Measurements from ENCODE around the gene CNOT6L. TPM values are rescaled to one million over a fixed set of nuclear protein-coding genes. Genes with fewer than 3 reads are reported as not detected.
A peak's percentile ranks its signal among the peaks of the same experiment; 100 is the strongest.

Gene CNOT6L
- total and polyA plus RNA-seq, 7 experiments from 2014 or later: 50.5 to 212 (median 142) TPM

DNA sequence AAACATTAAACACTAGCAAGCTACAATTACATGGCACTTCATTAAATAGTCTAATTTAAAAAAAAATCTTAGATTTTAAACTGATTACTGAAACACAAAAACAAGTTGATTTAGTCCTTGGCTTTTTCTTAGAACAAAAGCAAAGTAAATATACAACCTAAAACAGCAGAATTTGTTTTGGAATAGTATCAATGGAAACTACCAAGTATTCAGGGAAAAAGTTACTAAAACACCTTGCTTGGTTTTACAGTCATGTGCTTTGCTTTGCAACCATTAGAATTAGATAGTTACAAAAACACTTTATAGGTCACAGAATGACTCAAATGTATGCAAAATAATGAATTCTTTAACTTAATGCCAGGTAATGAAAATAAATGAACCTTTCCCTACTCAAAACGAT is 105.3 kb downstream of the CNOT6L start:
- intact Hi-C loops (cut with micrococcal nuclease): loop anchor here in 1 of 2 donors (5.0 kb wide), 1 partner anchor 38 kb away; no protein-coding TSS in a partner anchor
- Mint-ChIP-seq H3K36me3 (peaks cover 12 to 38% (median 27%) of the 10 kb centered on the region in 5 donors), H3K27ac (peak overlapping the region in 1 of 9 donors; percentile 48), H3K4me3 (no peak overlapping the region), H3K9me3 (peaks cover 0 to 4% (median 0%) of the 10 kb centered on the region in 11 donors), H3K4me1 (peaks cover 5 to 35% (median 12%) of the 10 kb centered on the region in 7 donors), H3K27me3 (no peaks in the 10 kb centered on the region)
- H3K4me3 ChIP-seq (ENCODE audit: low read length): no peak overlapping the region
- DNase-seq (no peak), ATAC-seq (no peak)
- POLR2A ChIA-PET: no interaction called here
- CTCF ChIA-PET: no interaction called here
- no peaks in the 10 kb centered on the region for H3K27me3 ChIP-seq (ENCODE audit: control insufficient read depth in 2 of 2, insufficient read depth in 2 of 2, low read length in 2 of 2)
- H3K9me3 ChIP-seq (ENCODE audit: control insufficient read depth in 2 of 3, low read length in 3 of 3): no peaks in the 10 kb centered on the region
- peaks cover 0 to 8% (median 0%) of the 10 kb centered on the region in 3 experiments for H3K36me3 ChIP-seq (ENCODE audit: control insufficient read depth in 2 of 3, insufficient read depth in 3 of 3, low read length in 3 of 3)
- no peaks in the 10 kb centered on the region for H3K4me1 ChIP-seq (ENCODE audit: control insufficient read depth in 2 of 2, insufficient read depth in 2 of 2, low read length in 2 of 2)
- H3K27ac ChIP-seq (ENCODE audit: low read depth, low read length): no peak overlapping the region

- no peak overlapping the region for H3K27ac ChIP-seq (ENCODE audit: low read depth, low read length)
- no peak overlapping the region for H3K4me3 ChIP-seq (ENCODE audit: low read length)
- peaks cover 0 to 4% (median 0%) of the 10 kb centered on the region in 11 donors for H3K9me3 Mint-ChIP-seq
- no peaks in the 10 kb centered on the region for H3K27me3 Mint-ChIP-seq
- H3K27ac Mint-ChIP-seq: peak overlapping the region in 3 of 9 donors; percentile 4 to 42 (median 13)
- CTCF ChIA-PET: no interaction called here
- intact Hi-C loops (cut with micrococcal nuclease): loop anchor here in 1 of 2 donors (5.0 kb wide), 1 partner anchor 40 kb away; no protein-coding TSS in a partner anchor
- DNase-seq (no peak), ATAC-seq (no peak)
- H3K36me3 Mint-ChIP-seq: peaks cover 12 to 38% (median 27%) of the 10 kb centered on the region in 5 donors
- H3K4me1 Mint-ChIP-seq: peaks cover 5 to 34% (median 14%) of the 10 kb centered on the region in 7 donors
- no peaks in the 10 kb centered on the region for H3K9me3 ChIP-seq (ENCODE audit: control insufficient read depth in 2 of 3, low read length in 3 of 3)
- H3K27me3 ChIP-seq (ENCODE audit: control insufficient read depth in 2 of 2, insufficient read depth in 2 of 2, low read length in 2 of 2): no peaks in the 10 kb centered on the region
- H3K4me1 ChIP-seq (ENCODE audit: control insufficient read depth in 2 of 2, insufficient read depth in 2 of 2, low read length in 2 of 2): no peaks in the 10 kb centered on the region
- POLR2A ChIA-PET: no interaction called here
- peaks cover 0 to 8% (median 0%) of the 10 kb centered on the region in 3 experiments for H3K36me3 ChIP-seq (ENCODE audit: control insufficient read depth in 2 of 3, insufficient read depth in 3 of 3, low read length in 3 of 3)
- H3K4me3 Mint-ChIP-seq: no peak overlapping the region
Measured at GRCh38 chr4:77712675-77713074, 106.5 kb downstream of the CNOT6L start.

GRCh38 chr4:77711469-77711868 is 107.7 kb downstream of the CNOT6L start:
- peaks cover 0 to under 1% (median 0%) of the 10 kb centered on the region in 3 experiments for H3K36me3 ChIP-seq (ENCODE audit: control insufficient read depth in 2 of 3, insufficient read depth in 3 of 3, low read length in 3 of 3)
- H3K27ac ChIP-seq (ENCODE audit: low read depth, low read length): no peak overlapping the region
- intact Hi-C loops (cut with micrococcal nuclease): loop anchor here in 1 of 2 donors (5.0 kb wide), 1 partner anchor 41 kb away; no protein-coding TSS in a partner anchor
- Mint-ChIP-seq H3K27ac (peak overlapping the region in 5 of 9 donors; percentile 1 to 59 (median 28)), H3K36me3 (peaks cover 12 to 38% (median 27%) of the 10 kb centered on the region in 5 donors), H3K9me3 (peaks cover 0 to 4% (median 0%) of the 10 kb centered on the region in 11 donors), H3K4me3 (no peak overlapping the region), H3K4me1 (peaks cover 3 to 25% (median 10%) of the 10 kb centered on the region in 7 donors), H3K27me3 (no peaks in the 10 kb centered on the region)
- ChIA-PET POLR2A (interaction anchor here (0.6 kb wide), 1 partner anchor 139 kb away, joined by 3 read pairs; no protein-coding TSS in a partner anchor), CTCF (no interaction called here)
- H3K9me3 ChIP-seq (ENCODE audit: control insufficient read depth in 2 of 3, low read length in 3 of 3): no peaks in the 10 kb centered on the region
- DNase-seq: no peak
- no peaks in the 10 kb centered on the region for H3K27me3 ChIP-seq (ENCODE audit: control insufficient read depth in 2 of 2, insufficient read depth in 2 of 2, low read length in 2 of 2)
- no peaks in the 10 kb centered on the region for H3K4me1 ChIP-seq (ENCODE audit: control insufficient read depth in 2 of 2, insufficient read depth in 2 of 2, low read length in 2 of 2)
- H3K4me3 ChIP-seq (ENCODE audit: low read length): no peak overlapping the region
- ATAC-seq: no peak

- peaks cover 0 to 17% (median 4%) of the 10 kb centered on the region in 7 donors for H3K4me1 Mint-ChIP-seq
- H3K9me3 Mint-ChIP-seq: peaks cover 0 to 4% (median 0%) of the 10 kb centered on the region in 11 donors
- no peak overlapping the region for H3K4me3 ChIP-seq (ENCODE audit: low read length)
- POLR2A ChIA-PET: interaction anchor here (0.6 kb wide), 1 partner anchor 139 kb away, joined by 3 read pairs; no protein-coding TSS in a partner anchor
- ATAC-seq: no peak
- CTCF ChIA-PET: no interaction called here
- H3K36me3 Mint-ChIP-seq: peaks cover 12 to 36% (median 27%) of the 10 kb centered on the region in 5 donors
- H3K9me3 ChIP-seq (ENCODE audit: control insufficient read depth in 2 of 3, low read length in 3 of 3): no peaks in the 10 kb centered on the region
- intact Hi-C loops (cut with micrococcal nuclease): loop anchor here in 1 of 2 donors (5.0 kb wide), 1 partner anchor 42 kb away; no protein-coding TSS in a partner anchor
- H3K27me3 Mint-ChIP-seq: no peaks in the 10 kb centered on the region
- H3K27me3 ChIP-seq (ENCODE audit: control insufficient read depth in 2 of 2, insufficient read depth in 2 of 2, low read length in 2 of 2): no peaks in the 10 kb centered on the region
- H3K27ac ChIP-seq (ENCODE audit: low read depth, low read length): no peak overlapping the region
- H3K4me3 Mint-ChIP-seq: no peak overlapping the region
- H3K27ac Mint-ChIP-seq: peak overlapping the region in 6 of 9 donors; percentile 6 to 76 (median 46)
- no peaks in the 10 kb centered on the region for H3K36me3 ChIP-seq (ENCODE audit: control insufficient read depth in 2 of 3, insufficient read depth in 3 of 3, low read length in 3 of 3)
- no peak for DNase-seq
- H3K4me1 ChIP-seq (ENCODE audit: control insufficient read depth in 2 of 2, insufficient read depth in 2 of 2, low read length in 2 of 2): no peaks in the 10 kb centered on the region
Measured at GRCh38 chr4:77710684-77711083, 108.5 kb downstream of the CNOT6L start.

- Mint-ChIP-seq H3K4me1 (peaks cover 0 to 13% (median 4%) of the 10 kb centered on the region in 7 donors), H3K4me3 (no peak overlapping the region), H3K27ac (peak overlapping the region in 1 of 9 donors; percentile 6), H3K36me3 (peaks cover 12 to 34% (median 27%) of the 10 kb centered on the region in 5 donors), H3K27me3 (peaks cover 0 to 2% (median 0%) of the 10 kb centered on the region in 5 donors), H3K9me3 (peaks cover 0 to 4% (median 0%) of the 10 kb centered on the region in 11 donors)
- Histone ChIP-seq H3K4me1 (ENCODE audit: control insufficient read depth in 2 of 2, insufficient read depth in 2 of 2, low read length in 2 of 2) (no peaks in the 10 kb centered on the region), H3K36me3 (ENCODE audit: control insufficient read depth in 2 of 3, insufficient read depth in 3 of 3, low read length in 3 of 3) (no peaks in the 10 kb centered on the region), H3K9me3 (ENCODE audit: control insufficient read depth in 2 of 3, low read length in 3 of 3) (no peaks in the 10 kb centered on the region), H3K27ac (ENCODE audit: low read depth, low read length) (no peak overlapping the region), H3K4me3 (ENCODE audit: low read length) (no peak overlapping the region), H3K27me3 (ENCODE audit: control insufficient read depth in 2 of 2, insufficient read depth in 2 of 2, low read length in 2 of 2) (no peaks in the 10 kb centered on the region)
- CTCF ChIA-PET: no interaction called here
- intact Hi-C loops (cut with micrococcal nuclease): loop anchor here in 1 of 2 donors (5.0 kb wide), 1 partner anchor 42 kb away; no protein-coding TSS in a partner anchor
- ATAC-seq: no peak
- no peak for DNase-seq
- POLR2A ChIA-PET: no interaction called here
Measured at GRCh38 chr4:77710059-77710458, 109.1 kb downstream of the CNOT6L start.

DNA sequence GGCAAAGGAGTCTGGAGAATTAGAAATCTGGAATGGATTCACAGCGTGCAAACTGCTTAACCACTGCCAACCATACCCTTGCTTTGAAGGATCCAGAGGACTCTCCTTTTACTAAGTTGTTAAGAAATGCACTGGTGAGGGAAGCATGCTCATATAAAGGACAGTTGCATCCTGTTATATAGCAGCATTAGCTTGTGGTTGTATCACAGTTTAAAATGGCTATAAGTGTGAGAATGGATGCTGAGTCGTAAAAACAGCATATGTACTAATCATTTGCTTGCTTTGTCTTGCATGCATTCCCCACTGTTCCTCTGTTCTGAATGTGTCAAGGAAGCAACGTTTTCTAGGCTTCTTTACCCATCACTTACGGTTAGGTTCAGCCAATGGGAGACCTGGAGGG is 112.5 kb downstream of the CNOT6L start:
- no peaks in the 10 kb centered on the region for H3K9me3 ChIP-seq (ENCODE audit: control insufficient read depth in 2 of 3, low read length in 3 of 3)
- CTCF ChIA-PET: no interaction called here
- no peaks in the 10 kb centered on the region for H3K4me1 ChIP-seq (ENCODE audit: control insufficient read depth in 2 of 2, insufficient read depth in 2 of 2, low read length in 2 of 2)
- H3K27me3 Mint-ChIP-seq: peaks cover 0 to 15% (median 0%) of the 10 kb centered on the region in 5 donors
- H3K4me1 Mint-ChIP-seq: peaks cover 0 to 7% (median 0%) of the 10 kb centered on the region in 7 donors
- intact Hi-C loops (cut with micrococcal nuclease): no loop called here
- peak overlapping the region in 1 of 9 donors; percentile 8 for H3K27ac Mint-ChIP-seq
- no peaks in the 10 kb centered on the region for H3K36me3 ChIP-seq (ENCODE audit: control insufficient read depth in 2 of 3, insufficient read depth in 3 of 3, low read length in 3 of 3)
- no peak for ATAC-seq
- POLR2A ChIA-PET: no interaction called here
- H3K4me3 ChIP-seq (ENCODE audit: low read length): no peak overlapping the region
- no peak overlapping the region for H3K4me3 Mint-ChIP-seq
- peaks cover 4 to 15% (median 13%) of the 10 kb centered on the region in 5 donors for H3K36me3 Mint-ChIP-seq
- no peaks in the 10 kb centered on the region for H3K27me3 ChIP-seq (ENCODE audit: control insufficient read depth in 2 of 2, insufficient read depth in 2 of 2, low read length in 2 of 2)
- no peak for DNase-seq
- H3K27ac ChIP-seq (ENCODE audit: low read depth, low read length): no peak overlapping the region
- H3K9me3 Mint-ChIP-seq: no peaks in the 10 kb centered on the region

GRCh38 chr4:77703666-77704065 is 115.5 kb downstream of the CNOT6L start:
- no peak overlapping the region for H3K4me3 ChIP-seq (ENCODE audit: low read length)
- Mint-ChIP-seq H3K4me1 (peaks cover 0 to 7% (median 0%) of the 10 kb centered on the region in 7 donors), H3K36me3 (peaks cover 0 to 3% (median 0%) of the 10 kb centered on the region in 5 donors), H3K9me3 (no peaks in the 10 kb centered on the region), H3K27me3 (peaks cover 0 to 20% (median 0%) of the 10 kb centered on the region in 5 donors), H3K27ac (no peak overlapping the region), H3K4me3 (no peak overlapping the region)
- no peaks in the 10 kb centered on the region for H3K36me3 ChIP-seq (ENCODE audit: control insufficient read depth in 2 of 3, insufficient read depth in 3 of 3, low read length in 3 of 3)
- DNase-seq: no peak
- no peaks in the 10 kb centered on the region for H3K27me3 ChIP-seq (ENCODE audit: control insufficient read depth in 2 of 2, insufficient read depth in 2 of 2, low read length in 2 of 2)
- no peak for ATAC-seq
- no peak overlapping the region for H3K27ac ChIP-seq (ENCODE audit: low read depth, low read length)
- no peaks in the 10 kb centered on the region for H3K9me3 ChIP-seq (ENCODE audit: control insufficient read depth in 2 of 3, low read length in 3 of 3)
- no peaks in the 10 kb centered on the region for H3K4me1 ChIP-seq (ENCODE audit: control insufficient read depth in 2 of 2, insufficient read depth in 2 of 2, low read length in 2 of 2)
- ChIA-PET POLR2A (no interaction called here), CTCF (no interaction called here)
- intact Hi-C loops (cut with micrococcal nuclease): no loop called here

Data from naive thymus-derived CD4-positive, alpha-beta T cell (primary cell).